ENCODE measurements around the gene MVB12B.

DNA sequence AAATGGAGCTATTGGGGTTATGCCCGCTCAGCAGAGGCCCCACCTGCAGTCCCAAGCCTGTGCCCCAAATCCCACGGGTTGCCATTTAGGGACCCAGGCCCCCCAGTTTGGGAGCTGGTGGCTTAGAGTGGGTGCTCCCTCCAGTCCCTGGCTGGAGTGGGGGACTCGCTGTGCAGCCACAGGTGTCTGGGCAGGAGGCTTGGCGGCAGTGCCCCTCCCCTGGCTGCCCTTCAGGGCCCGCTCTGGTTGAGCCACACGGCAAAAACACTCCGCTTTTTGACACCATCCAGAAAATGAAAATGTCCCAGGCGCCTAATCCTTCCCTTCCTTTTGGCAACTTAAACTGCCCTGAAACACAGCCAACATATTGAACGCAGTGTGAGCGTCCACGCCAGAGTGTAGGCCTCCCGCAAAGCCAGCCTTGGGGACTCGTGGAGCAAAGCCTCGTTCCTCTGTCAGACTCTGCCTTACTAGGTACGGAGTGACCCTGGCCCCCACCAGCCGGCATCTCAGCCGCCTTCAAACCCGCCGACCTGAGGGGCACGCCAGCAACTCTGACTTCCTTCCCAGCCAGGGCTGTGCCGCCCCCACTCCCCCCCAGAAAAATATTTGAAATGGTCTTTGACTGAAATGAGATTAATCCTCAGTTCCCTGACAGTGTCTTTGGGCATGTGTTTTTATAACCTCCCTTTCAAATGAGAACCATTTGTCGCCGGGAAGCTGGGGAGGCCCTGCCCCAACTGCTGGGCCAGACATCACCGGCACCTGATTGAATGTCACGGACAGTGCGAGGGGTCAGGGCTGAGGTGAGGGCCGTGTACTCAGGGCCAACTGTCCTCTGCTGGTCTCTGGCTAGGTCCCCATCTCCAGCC is 188.6 kb downstream of the MVB12B start:
- TF ChIP-seq POLR2AphosphoS5 (IDR thresholded peaks at IDR 0.05; ENCODE audit: low read depth, low read length) = no peak
- TF ChIP-seq MTA3 (CRISPR knock-in tag; IDR thresholded peaks at IDR 0.05) = no peak
- TF ChIP-seq FOXO4 (CRISPR knock-in tag; conservative IDR thresholded peaks at IDR 0.05) = no peak
- no peak for TF ChIP-seq ZNF768 (CRISPR knock-in tag; IDR thresholded peaks at IDR 0.05)
- no peak for TF ChIP-seq EZH2 (conservative IDR thresholded peaks at IDR 0.05; ENCODE audit: low read depth, low read length)
- no peak for TF ChIP-seq REST (IDR thresholded peaks at IDR 0.05; ENCODE audit: borderline replicate concordance in 1 of 2, low read depth in 1 of 2, low read length in 2 of 2)
- TF ChIP-seq REL (CRISPR knock-in tag; conservative IDR thresholded peaks at IDR 0.05) = no peak
- no peak for TF ChIP-seq ZSCAN5A (CRISPR knock-in tag; IDR thresholded peaks at IDR 0.05; ENCODE audit: borderline replicate concordance)
- TF ChIP-seq ZNF460 (CRISPR knock-in tag; IDR thresholded peaks at IDR 0.05; ENCODE audit: borderline replicate concordance) = no peak
- no peak for TF ChIP-seq ZHX1 (CRISPR knock-in tag; IDR thresholded peaks at IDR 0.05; ENCODE audit: low read depth)
- TF ChIP-seq POLR2A (IDR thresholded peaks at IDR 0.05; ENCODE audit: insufficient read depth in 1 of 2, low read depth in 2 of 2, low read length in 2 of 2) = no peak
- TF ChIP-seq, protein P1, sequence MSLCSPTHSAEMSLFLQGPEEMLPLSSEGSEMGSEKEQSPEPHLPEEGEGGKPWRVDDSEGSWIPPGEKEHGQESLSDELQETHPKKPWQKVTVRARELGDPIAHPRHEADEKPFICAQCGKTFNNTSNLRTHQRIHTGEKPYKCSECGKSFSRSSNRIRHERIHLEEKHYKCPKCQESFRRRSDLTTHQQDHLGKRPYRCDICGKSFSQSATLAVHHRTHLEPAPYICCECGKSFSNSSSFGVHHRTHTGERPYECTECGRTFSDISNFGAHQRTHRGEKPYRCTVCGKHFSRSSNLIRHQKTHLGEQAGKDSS (CRISPR knock-in tag; IDR thresholded peaks at IDR 0.05; ENCODE audit: borderline replicate concordance, low read depth) = no peak
- no peak for TF ChIP-seq EP300 (IDR thresholded peaks at IDR 0.05; ENCODE audit: low read depth in 2 of 2, low read length in 2 of 2)
- TF ChIP-seq EP300 (CRISPR knock-in tag; IDR thresholded peaks at IDR 0.05; ENCODE audit: borderline replicate concordance) = no peak
